Measurements from ENCODE around the gene TOLLIP.

- TF ChIP-seq, protein P1, sequence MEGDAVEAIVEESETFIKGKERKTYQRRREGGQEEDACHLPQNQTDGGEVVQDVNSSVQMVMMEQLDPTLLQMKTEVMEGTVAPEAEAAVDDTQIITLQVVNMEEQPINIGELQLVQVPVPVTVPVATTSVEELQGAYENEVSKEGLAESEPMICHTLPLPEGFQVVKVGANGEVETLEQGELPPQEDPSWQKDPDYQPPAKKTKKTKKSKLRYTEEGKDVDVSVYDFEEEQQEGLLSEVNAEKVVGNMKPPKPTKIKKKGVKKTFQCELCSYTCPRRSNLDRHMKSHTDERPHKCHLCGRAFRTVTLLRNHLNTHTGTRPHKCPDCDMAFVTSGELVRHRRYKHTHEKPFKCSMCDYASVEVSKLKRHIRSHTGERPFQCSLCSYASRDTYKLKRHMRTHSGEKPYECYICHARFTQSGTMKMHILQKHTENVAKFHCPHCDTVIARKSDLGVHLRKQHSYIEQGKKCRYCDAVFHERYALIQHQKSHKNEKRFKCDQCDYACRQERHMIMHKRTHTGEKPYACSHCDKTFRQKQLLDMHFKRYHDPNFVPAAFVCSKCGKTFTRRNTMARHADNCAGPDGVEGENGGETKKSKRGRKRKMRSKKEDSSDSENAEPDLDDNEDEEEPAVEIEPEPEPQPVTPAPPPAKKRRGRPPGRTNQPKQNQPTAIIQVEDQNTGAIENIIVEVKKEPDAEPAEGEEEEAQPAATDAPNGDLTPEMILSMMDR (IDR thresholded peaks at IDR 0.05): no peak
- TF ChIP-seq POLR2A (IDR thresholded peaks at IDR 0.05): no peak
These were observed 32.4 kb downstream of the TOLLIP start for GRCh38 chr11:1276866-1277615.
